Choroid plexus epithelial cell (primary cell): ENCODE data around the gene TNFSF15.

Source experiments
- DNase-seq: peaks from one replicate; pipeline ENCODE4 v3.0.0-alpha.2; 2010; ENCODE audit warnings: low read depth
- H3K4me3 ChIP-seq: 2 replicates; pipeline ENCODE4 v1.5.1; 2011; ENCODE audit warnings: low read depth, mild to moderate bottlenecking, control low read depth, low read length, moderate library complexity
- TF ChIP-seq, protein P1 (sequence below): conservative IDR thresholded peaks from 2 replicates; pipeline ENCODE4 v1.5.1; 2011; ENCODE audit warnings: low read depth, mild to moderate bottlenecking, control low read depth, inconsistent platforms, low read length, moderate library complexity

Gene TNFSF15

GRCh38 chr9:114761523-114761922 is 44.3 kb downstream of the TNFSF15 start:
- DNase-seq: no peak
- TF ChIP-seq, protein P1, sequence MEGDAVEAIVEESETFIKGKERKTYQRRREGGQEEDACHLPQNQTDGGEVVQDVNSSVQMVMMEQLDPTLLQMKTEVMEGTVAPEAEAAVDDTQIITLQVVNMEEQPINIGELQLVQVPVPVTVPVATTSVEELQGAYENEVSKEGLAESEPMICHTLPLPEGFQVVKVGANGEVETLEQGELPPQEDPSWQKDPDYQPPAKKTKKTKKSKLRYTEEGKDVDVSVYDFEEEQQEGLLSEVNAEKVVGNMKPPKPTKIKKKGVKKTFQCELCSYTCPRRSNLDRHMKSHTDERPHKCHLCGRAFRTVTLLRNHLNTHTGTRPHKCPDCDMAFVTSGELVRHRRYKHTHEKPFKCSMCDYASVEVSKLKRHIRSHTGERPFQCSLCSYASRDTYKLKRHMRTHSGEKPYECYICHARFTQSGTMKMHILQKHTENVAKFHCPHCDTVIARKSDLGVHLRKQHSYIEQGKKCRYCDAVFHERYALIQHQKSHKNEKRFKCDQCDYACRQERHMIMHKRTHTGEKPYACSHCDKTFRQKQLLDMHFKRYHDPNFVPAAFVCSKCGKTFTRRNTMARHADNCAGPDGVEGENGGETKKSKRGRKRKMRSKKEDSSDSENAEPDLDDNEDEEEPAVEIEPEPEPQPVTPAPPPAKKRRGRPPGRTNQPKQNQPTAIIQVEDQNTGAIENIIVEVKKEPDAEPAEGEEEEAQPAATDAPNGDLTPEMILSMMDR: no peak
- H3K4me3 ChIP-seq: no peak overlapping the region

DNA sequence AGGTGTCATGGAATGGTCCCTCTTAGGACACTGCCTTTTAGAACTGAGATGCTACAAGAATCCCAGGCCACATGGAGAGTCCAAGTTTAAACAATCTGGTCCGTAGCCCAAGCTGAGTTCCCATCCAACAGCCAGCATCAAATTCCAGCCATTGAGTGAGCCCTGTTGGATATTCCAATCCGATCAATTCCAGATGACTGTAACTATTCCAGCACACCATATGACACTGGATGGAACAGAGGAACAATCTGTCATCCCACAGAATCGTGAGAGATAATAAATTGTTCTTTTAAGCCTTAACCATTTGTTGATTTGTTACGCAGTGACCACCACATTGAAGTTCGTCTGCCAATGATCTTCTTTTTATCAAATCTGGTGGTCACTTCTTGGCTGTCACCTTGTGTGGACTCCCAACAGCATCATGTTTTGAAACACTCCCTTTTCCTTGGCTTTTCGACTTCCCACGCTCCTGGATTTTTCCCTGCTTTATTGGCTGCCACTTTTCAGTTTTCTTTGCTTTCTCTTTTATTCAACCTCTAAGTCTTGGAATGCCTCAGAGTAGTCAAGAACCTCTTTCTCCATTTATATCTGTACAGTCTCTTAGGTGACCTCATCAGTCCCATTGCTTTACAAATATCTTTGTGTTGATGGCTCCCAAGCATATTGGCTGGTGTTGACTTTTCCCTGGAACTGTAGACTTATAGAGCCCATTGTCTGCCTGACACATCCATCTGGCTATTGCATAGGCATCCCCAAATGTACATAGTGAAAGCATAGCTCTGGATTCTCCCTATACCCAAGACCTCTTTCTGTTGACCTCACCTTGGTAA is 46.1 kb downstream of the TNFSF15 start:
- H3K4me3 ChIP-seq: no peak overlapping the region
- TF ChIP-seq, protein P1: no peak
- no peak for DNase-seq

- no peak overlapping the region for H3K4me3 ChIP-seq
- no peak for DNase-seq
- TF ChIP-seq, protein P1: no peak
Measured at GRCh38 chr9:114757984-114758383, 47.9 kb downstream of the TNFSF15 start.

DNA sequence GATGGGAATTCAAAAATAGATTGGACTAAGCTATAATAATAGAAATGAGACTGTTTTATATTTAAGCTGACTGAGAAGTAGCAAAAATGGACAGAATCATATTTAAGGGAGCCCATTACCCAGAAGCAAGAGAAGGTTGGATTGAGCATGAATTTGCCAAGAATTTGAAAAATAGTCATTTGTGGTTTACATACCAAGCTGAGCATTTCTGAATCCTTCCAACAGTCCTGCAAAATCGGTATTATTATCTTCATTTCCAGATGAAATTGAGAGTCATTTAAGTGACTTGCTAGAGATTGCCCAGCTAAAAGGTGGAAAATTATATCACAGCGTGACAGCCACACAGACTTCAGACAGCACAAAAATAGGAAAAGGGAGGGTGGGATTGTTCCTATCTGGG is 48.4 kb downstream of the TNFSF15 start:
- H3K4me3 ChIP-seq: no peak overlapping the region
- DNase-seq: peak; percentile 25
- TF ChIP-seq, protein P1: no peak

- no peak for DNase-seq
- no peak overlapping the region for H3K4me3 ChIP-seq
- TF ChIP-seq, protein P1: no peak
Measured at GRCh38 chr9:114756920-114757319, 48.9 kb downstream of the TNFSF15 start.

- DNase-seq: no peak
- TF ChIP-seq, protein P1: no peak
- H3K4me3 ChIP-seq: no peak overlapping the region
Measured at GRCh38 chr9:114754581-114754980, 51.3 kb downstream of the TNFSF15 start.
